ENCODE data around the gene HLA-DMA.

DNA sequence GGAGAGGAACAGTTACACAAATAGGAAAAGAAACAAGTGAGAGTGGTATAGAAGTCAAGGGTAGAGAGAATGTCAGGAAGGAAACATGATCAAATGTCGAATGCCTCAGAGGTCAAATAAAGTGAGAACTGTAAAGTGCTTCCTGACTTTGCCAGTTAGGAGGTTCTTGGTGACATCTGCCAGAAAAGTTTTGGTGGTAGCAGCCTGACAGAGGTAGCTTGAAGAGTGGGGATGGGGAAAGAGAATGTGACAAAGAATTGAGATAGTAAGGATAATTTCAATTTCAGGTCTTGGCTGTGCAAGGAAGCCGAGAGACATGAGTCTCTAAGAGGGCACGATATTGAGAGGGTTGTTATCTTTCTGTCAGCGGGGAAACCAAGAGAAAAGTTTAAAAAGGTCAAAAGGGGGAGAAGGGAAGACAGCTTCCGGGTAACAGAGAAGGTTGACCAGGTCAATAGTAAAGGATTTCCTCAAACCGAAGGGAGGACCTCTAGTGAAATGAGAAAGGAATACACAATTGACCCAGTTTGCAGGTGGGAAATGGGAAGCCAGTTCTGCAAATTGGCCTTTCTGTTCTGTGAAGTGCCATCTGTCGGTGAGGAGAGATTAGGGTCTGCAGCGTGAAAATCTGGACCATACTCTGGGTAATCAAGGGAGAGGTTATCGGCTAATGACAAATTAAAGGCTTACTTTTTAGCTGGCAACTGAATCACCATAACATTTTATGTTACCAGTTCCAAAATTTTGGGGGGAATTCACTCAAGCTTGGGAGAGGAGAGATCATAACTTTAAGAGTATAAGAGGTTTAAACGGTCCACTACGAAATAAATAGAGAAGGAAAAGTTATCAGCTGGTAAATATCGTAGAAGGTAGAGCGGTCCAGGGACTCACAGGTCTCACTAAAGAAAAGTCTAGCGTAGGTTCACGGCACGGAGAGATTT, 14.5 kb upstream of the HLA-DMA start:
- TF ChIP-seq, protein P1, sequence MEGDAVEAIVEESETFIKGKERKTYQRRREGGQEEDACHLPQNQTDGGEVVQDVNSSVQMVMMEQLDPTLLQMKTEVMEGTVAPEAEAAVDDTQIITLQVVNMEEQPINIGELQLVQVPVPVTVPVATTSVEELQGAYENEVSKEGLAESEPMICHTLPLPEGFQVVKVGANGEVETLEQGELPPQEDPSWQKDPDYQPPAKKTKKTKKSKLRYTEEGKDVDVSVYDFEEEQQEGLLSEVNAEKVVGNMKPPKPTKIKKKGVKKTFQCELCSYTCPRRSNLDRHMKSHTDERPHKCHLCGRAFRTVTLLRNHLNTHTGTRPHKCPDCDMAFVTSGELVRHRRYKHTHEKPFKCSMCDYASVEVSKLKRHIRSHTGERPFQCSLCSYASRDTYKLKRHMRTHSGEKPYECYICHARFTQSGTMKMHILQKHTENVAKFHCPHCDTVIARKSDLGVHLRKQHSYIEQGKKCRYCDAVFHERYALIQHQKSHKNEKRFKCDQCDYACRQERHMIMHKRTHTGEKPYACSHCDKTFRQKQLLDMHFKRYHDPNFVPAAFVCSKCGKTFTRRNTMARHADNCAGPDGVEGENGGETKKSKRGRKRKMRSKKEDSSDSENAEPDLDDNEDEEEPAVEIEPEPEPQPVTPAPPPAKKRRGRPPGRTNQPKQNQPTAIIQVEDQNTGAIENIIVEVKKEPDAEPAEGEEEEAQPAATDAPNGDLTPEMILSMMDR (IDR thresholded peaks at IDR 0.05; ENCODE audit: insufficient read depth, low read length, poor library complexity, severe bottlenecking) = peak; percentile 98
- TF ChIP-seq EZH2phosphoT487 (conservative IDR thresholded peaks at IDR 0.05; ENCODE audit: low read length) = no peak

All from SU-DHL-6 (cell line).